ENCODE measurements around the gene PRKCD. TPM values are rescaled to one million over a fixed set of nuclear protein-coding genes. Genes with fewer than 3 reads are reported as not detected.

PRKCD gene
- polyA plus RNA-seq, 3 donors from 2014 or later, result 14.7 to 36.8 (median 26.1) TPM

GRCh38 chr3:53230789-53231188 lies 69.8 kb downstream of the PRKCD start:
- Mint-ChIP-seq H3K36me3 (peaks cover 10 to 21% (median 13%) of the 10 kb centered on the region in 3 donors), H3K4me1 (peaks cover 0 to 2% of the 10 kb centered on the region in 2 donors), H3K27ac (no peak overlapping the region), H3K27me3 (ENCODE audit: low read depth in 3 of 3) (peaks cover 2 to 3% (median 2%) of the 10 kb centered on the region in 3 donors), H3K4me3 (no peak overlapping the region), H3K9me3 (no peaks in the 10 kb centered on the region)
- DNase-seq, result no peak

GRCh38 chr3:53231532-53232511 lies 70.8 kb downstream of the PRKCD start:
- H3K9me3 Mint-ChIP-seq, result no peaks in the 10 kb centered on the region
- H3K4me3 Mint-ChIP-seq, result no peak overlapping the region
- no peak for DNase-seq
- peaks cover 0 to 2% of the 10 kb centered on the region in 2 donors for H3K4me1 Mint-ChIP-seq
- H3K27ac Mint-ChIP-seq, result no peak overlapping the region
- peaks cover 10 to 21% (median 13%) of the 10 kb centered on the region in 3 donors for H3K36me3 Mint-ChIP-seq
- peaks cover 1 to 2% (median 2%) of the 10 kb centered on the region in 3 donors for H3K27me3 Mint-ChIP-seq (ENCODE audit: low read depth in 3 of 3)

- Mint-ChIP-seq H3K4me1 (peaks cover 0 to 2% of the 10 kb centered on the region in 2 donors), H3K27me3 (ENCODE audit: low read depth in 3 of 3) (peaks cover 0 to 2% (median 1%) of the 10 kb centered on the region in 3 donors), H3K27ac (peak overlapping the region in 2 of 6 donors; percentile 13 to 45), H3K4me3 (no peak overlapping the region), H3K9me3 (no peaks in the 10 kb centered on the region), H3K36me3 (peaks cover 4 to 14% (median 8%) of the 10 kb centered on the region in 3 donors)
- DNase-seq, result no peak
These were observed 71.8 kb downstream of the PRKCD start for GRCh38 chr3:53232641-53233377.

DNA sequence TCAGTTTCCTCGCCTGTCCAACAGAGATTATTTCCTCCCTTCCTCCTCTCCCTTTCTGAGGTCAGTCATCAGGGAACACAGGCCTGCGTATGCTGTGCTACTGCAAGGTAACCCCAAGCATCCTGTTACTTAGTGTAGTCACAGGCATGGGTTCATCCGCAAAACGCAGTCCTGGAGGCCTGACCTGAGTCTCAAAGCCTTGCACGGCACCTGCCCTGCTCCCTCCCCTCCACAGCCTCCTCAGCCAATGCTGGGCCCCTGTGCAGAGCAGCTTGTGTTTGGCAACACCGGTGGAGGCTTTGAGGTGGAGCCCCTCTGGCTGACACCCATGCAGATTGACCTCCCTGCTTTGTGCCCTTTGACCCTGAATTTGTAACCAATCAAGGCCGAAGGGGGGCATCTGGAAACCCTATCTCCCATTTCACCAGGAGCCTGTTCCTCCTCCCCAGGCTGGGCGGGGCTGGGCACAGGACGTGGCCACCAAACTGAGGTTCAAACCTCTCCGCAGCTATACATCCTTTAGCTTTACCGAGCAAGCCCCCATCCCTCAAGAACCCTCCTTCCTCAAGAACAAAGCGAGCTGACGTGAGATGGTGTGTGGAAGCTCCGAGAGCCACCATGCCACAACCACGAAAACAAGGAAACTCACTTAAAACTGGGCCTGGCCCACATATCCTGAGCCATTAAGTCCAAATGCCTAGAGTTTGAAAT lies 73.3 kb downstream of the PRKCD start:
- no peaks in the 10 kb centered on the region for H3K9me3 Mint-ChIP-seq
- H3K4me3 Mint-ChIP-seq, result no peak overlapping the region
- H3K27me3 Mint-ChIP-seq (ENCODE audit: low read depth in 3 of 3), result peaks cover 0 to 2% (median 1%) of the 10 kb centered on the region in 3 donors
- no peak overlapping the region for H3K27ac Mint-ChIP-seq
- peaks cover 4 to 14% (median 4%) of the 10 kb centered on the region in 3 donors for H3K36me3 Mint-ChIP-seq
- no peak for DNase-seq
- peaks cover 0 to 2% of the 10 kb centered on the region in 2 donors for H3K4me1 Mint-ChIP-seq

DNA sequence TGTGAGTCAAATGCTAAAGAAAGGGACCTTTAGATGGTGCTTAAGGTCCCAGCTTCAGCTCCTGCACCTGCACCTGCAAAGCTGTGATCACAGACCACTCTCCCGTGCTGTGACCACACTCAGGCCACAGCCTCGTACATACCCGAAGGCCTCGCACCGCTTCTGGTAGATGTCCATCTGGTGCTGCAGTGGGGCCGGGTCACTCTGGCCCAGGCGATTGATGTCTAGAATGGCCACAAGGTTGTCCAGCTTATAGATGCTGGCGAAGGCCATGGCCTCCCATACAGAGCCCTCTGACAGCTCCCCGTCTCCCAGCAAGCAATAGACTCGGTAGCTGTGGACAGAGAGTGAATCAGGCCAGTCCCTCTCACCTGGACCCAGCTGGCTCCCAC lies 73.8 kb downstream of the PRKCD start:
- Mint-ChIP-seq H3K36me3 (peaks cover 4 to 16% (median 4%) of the 10 kb centered on the region in 3 donors), H3K9me3 (no peaks in the 10 kb centered on the region), H3K4me1 (peaks cover 0 to 2% of the 10 kb centered on the region in 2 donors), H3K4me3 (no peak overlapping the region), H3K27ac (no peak overlapping the region), H3K27me3 (ENCODE audit: low read depth in 3 of 3) (peaks cover 0 to 1% (median 0%) of the 10 kb centered on the region in 3 donors)
- no peak for DNase-seq

DNA sequence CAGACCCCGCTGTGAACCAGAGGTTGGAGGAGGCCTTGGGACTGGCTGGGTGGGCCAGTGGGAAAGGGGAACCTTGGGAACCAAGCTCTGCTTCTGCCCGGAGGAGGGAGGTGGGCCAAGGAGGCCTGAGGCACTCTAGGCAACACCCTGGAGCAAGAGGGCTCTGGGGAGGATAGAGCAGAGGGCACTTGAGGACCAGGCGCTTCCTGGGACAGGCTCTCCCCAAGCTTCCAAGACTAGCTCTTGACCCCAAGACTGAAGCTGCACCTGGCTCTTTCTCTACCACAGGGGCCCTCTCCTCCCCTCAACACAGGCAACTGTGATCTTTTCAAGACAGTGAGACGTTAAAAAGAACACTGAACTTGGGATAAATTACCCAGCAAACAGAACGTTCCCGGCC lies 74.5 kb downstream of the PRKCD start:
- Mint-ChIP-seq H3K4me3 (no peak overlapping the region), H3K27me3 (ENCODE audit: low read depth in 3 of 3) (peaks cover 0 to 1% (median 0%) of the 10 kb centered on the region in 3 donors), H3K4me1 (peaks cover 0 to 2% of the 10 kb centered on the region in 2 donors), H3K36me3 (peaks cover 4 to 18% (median 4%) of the 10 kb centered on the region in 3 donors), H3K9me3 (no peaks in the 10 kb centered on the region), H3K27ac (peak overlapping the region in 1 of 6 donors; percentile 74)
- DNase-seq, result no peak

- Mint-ChIP-seq H3K36me3 (peaks cover 4 to 18% (median 4%) of the 10 kb centered on the region in 3 donors), H3K4me1 (peaks cover 0 to 2% of the 10 kb centered on the region in 2 donors), H3K27me3 (ENCODE audit: low read depth in 3 of 3) (peaks cover 0 to 1% (median 0%) of the 10 kb centered on the region in 3 donors), H3K4me3 (no peak overlapping the region), H3K9me3 (no peaks in the 10 kb centered on the region), H3K27ac (peak overlapping the region in 1 of 6 donors; percentile 19)
- DNase-seq, result no peak
These were observed 75.3 kb downstream of the PRKCD start for GRCh38 chr3:53236112-53236841.

GRCh38 chr3:53238051-53238850 lies 77.2 kb downstream of the PRKCD start:
- Mint-ChIP-seq H3K27ac (no peak overlapping the region), H3K9me3 (no peaks in the 10 kb centered on the region), H3K4me3 (no peak overlapping the region), H3K27me3 (ENCODE audit: low read depth in 3 of 3) (peaks cover 0 to 1% (median 0%) of the 10 kb centered on the region in 3 donors), H3K36me3 (peaks cover 3 to 17% (median 4%) of the 10 kb centered on the region in 3 donors), H3K4me1 (peaks cover 2 to 4% of the 10 kb centered on the region in 2 donors)
- no peak for DNase-seq

DNA sequence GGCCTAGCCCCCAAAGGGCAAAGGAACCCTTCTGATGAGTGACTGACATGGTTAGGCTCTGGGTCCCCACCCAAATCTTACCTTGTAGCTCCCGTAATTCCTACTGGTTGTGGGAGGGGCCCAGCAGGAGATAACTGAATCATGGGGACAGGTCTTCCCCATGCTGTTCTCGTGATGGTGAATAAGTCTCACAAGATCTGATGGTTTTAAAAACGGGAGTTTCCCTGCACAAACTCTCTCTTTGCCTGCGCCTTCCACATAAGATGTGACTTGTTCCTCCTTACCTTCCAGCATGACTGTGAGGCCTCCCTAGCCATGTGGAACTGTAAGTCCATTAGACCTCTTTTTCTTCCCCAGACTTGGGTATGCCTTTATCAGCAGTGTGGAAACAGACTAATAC lies 77.9 kb downstream of the PRKCD start:
- Mint-ChIP-seq H3K27me3 (ENCODE audit: low read depth in 3 of 3) (no peaks in the 10 kb centered on the region), H3K9me3 (no peaks in the 10 kb centered on the region), H3K27ac (no peak overlapping the region), H3K36me3 (peaks cover 0 to 11% (median 0%) of the 10 kb centered on the region in 3 donors), H3K4me1 (peaks cover 8 to 9% of the 10 kb centered on the region in 2 donors), H3K4me3 (no peak overlapping the region)
- DNase-seq, result no peak

GRCh38 chr3:53239800-53240199 lies 78.8 kb downstream of the PRKCD start:
- H3K27me3 Mint-ChIP-seq (ENCODE audit: low read depth in 3 of 3), result no peaks in the 10 kb centered on the region
- peaks cover 0 to 11% (median 0%) of the 10 kb centered on the region in 3 donors for H3K36me3 Mint-ChIP-seq
- H3K9me3 Mint-ChIP-seq, result no peaks in the 10 kb centered on the region
- H3K4me3 Mint-ChIP-seq, result no peak overlapping the region
- no peak overlapping the region for H3K27ac Mint-ChIP-seq
- peaks cover 7 to 10% of the 10 kb centered on the region in 2 donors for H3K4me1 Mint-ChIP-seq
- no peak for DNase-seq

DNA sequence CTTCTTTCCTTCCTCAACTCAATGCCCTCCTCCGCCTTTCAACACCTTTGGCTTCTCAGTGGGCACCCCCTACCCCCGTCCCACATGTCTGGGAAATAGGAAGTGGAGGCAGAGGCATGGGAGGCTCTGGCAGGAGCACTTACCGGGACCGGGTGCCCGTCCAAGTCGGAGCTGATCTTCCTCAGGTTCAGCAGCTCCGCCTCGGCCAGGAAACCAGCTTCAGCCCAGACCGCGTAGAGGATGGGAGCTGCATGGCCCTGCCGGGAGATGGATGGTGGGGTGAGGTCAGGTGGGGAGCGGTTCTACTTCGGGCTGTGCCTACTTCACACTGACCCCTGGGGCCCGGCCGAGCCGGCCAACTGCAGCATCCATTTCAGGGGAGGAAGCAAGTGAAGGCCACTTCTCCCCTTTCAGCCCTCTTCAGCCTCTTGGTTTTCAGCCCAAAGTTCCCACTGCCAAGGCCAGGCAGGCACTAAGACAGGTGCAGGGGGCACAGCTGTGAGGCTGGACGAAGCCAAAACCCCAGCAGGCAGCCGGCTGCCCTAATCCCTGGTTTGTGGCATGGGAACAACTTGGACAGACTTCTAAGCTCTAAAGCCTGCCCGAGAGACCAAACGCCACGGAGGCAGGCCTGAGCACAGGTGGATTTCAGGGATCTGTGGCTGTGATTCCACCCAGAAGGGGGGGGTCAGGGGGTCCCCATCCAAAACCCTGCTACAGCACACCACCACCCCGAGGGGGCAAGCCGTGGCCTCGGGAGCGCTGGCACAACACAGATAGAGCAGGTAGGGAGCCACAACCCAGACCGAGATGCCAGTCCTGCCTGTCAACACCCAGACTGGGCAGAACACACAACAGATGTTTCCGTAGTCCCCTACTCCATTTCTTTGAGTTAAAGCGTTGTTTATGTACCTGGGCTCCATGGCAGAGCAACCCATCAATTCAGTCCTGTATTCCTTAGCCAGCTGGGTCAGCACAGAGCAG lies 80.3 kb downstream of the PRKCD start:
- Mint-ChIP-seq H3K4me3 (no peak overlapping the region), H3K9me3 (no peaks in the 10 kb centered on the region)

More for the DNA sequence above, 80.3 kb downstream of the PRKCD start:
- peak overlapping the region in 1 of 6 donors; percentile 11 for H3K27ac Mint-ChIP-seq
- no peak for DNase-seq
- peaks cover 0 to 8% (median 3%) of the 10 kb centered on the region in 3 donors for H3K36me3 Mint-ChIP-seq
- H3K27me3 Mint-ChIP-seq (ENCODE audit: low read depth in 3 of 3), result peaks cover 0 to 1% (median 0%) of the 10 kb centered on the region in 3 donors
- H3K4me1 Mint-ChIP-seq, result peaks cover 10% of the 10 kb centered on the region in 2 donors
